Stimulated activated naive B cell treated with anti-CD40 and anti-IgM and Interleukin-4, amounts not matched to agents 10 μg/mL and 1 μg/mL and 100 μg/mL, for 72 hours (primary cell): ENCODE data around the gene ADGRD1.

Experiments
- ATAC-seq, 2 donors: fragments of 150-1000 bp; cut with Tn5 transposase; replicated peaks; 2 replicates each; pipeline ENCODE4 v1.10.0; 2021; ENCODE audit warnings: moderate library complexity in 1 of 2
- DNase-seq: peaks from one replicate; pipeline ENCODE4 v3.0.0; 2021
- H3K27ac Mint-ChIP-seq: one replicate; pipeline ENCODE4 v1.8.0; 2022; ENCODE audit warnings: mild to moderate bottlenecking, mixed read lengths
- H3K27me3 Mint-ChIP-seq, 2 donors: one replicate each; pipeline ENCODE4 v1.8.0; 2022; ENCODE audit warnings: mixed read lengths in 2 of 2
- H3K36me3 Mint-ChIP-seq, 2 donors: one replicate each; pipeline ENCODE4 v1.8.0; 2022; ENCODE audit warnings: mixed read lengths in 2 of 2, mild to moderate bottlenecking in 1 of 2
- H3K4me1 Mint-ChIP-seq, 2 donors: one replicate each; pipeline ENCODE4 v1.8.0; 2022; ENCODE audit warnings: mixed read lengths in 2 of 2, mild to moderate bottlenecking in 1 of 2
- H3K4me3 Mint-ChIP-seq, 2 donors: one replicate each; pipeline ENCODE4 v1.8.0; 2022; ENCODE audit warnings: mild to moderate bottlenecking in 2 of 2, mixed read lengths in 2 of 2, moderate library complexity in 1 of 2
- H3K9me3 Mint-ChIP-seq, 2 donors: one replicate each; pipeline ENCODE4 v1.8.0; 2022; ENCODE audit warnings: mixed read lengths in 2 of 2, mild to moderate bottlenecking in 1 of 2

The ADGRD1 gene

DNA sequence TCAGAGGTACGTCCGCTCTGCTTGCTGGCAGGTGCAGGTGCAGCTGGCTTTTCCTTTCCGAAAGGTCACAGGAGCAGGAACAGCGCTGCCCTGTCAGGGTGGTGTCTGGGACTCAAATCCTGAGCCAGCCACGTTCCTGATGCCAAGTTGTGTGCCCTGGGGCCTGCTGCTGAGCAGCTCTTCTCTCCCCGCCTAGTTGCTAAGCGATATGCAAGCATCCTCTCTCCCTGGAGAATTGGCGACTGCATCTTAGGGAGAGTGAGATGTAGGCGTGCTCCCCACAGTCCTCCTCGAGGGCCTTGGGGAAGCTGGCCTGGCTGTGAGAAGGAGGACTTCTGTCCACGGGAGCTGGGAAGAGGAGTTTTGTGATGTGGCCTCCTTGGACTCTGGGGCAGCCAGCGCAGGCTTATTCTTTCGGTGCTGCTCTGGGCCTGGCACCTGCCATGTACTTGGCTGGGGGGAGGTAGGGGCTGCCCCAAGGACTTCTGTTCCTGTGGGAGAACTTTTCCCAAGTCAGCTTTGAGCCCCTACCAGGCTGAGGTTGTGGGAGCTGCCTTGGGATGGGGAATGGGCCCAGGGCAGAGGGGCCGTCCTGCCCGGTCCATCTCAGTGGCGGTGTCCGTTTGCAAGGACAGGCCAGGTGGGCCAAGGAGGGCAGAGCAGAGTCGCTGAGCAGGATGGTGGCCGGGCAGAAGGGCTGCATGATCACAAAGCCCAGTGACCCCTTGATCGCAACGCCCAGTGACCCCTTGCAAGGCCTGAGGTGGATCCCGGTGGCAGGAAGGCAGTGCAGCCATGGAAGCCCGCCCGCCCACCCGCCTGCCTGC is 183.5 kb downstream of the ADGRD1 start:
- DNase-seq (no peak), ATAC-seq (no peak)
- Mint-ChIP-seq H3K27me3 (peaks cover 0 to 11% of the 10 kb centered on the region in 2 donors), H3K36me3 (no peaks in the 10 kb centered on the region), H3K9me3 (no peaks in the 10 kb centered on the region), H3K27ac (no peak overlapping the region), H3K4me3 (no peak overlapping the region), H3K4me1 (peaks cover 0 to 5% of the 10 kb centered on the region in 2 donors)

DNA sequence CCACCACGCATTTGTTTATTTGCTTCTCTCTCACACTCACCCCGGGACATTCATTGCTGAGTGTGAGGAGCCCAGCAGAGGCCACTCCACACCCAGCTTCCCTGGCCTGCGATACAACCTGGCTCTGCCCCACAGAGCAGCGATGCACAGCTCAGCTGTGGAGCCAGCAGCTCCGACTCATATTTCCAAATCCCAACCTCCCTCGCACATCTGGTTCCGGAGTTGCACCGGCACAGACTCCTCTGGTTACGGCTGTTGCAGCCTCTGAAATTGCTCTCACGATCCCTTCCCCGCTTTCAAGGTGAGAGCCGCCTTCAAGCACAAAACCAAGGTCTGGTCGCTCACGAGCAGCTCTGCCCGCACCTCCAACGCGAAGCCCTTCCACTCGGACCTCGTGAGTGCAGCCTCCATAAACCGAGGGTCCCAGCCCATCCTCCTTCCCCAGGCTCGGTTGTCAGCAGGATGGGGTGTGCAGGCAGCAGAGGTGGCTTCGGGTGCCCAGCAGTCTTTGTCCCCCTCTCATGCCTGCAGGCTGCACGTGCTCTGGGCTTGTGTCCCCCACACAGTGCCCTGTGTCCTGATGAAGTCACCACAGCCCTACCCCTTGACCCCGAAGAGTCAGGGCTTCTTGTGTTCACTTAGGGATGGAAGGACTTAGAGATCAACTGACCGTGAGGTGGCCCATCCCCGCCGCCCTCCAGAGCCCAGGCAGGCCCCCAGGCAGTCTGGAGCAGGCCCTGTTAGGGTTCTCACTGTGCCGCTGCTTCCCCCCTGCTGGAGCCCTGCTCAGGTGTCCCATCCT is 184.3 kb downstream of the ADGRD1 start:
- peaks cover 0 to 5% of the 10 kb centered on the region in 2 donors for H3K27me3 Mint-ChIP-seq
- no peaks in the 10 kb centered on the region for H3K9me3 Mint-ChIP-seq
- no peak overlapping the region for H3K27ac Mint-ChIP-seq
- H3K4me3 Mint-ChIP-seq: no peak overlapping the region
- ATAC-seq: no peak
- no peaks in the 10 kb centered on the region for H3K36me3 Mint-ChIP-seq
- peaks cover 1 to 2% of the 10 kb centered on the region in 2 donors for H3K4me1 Mint-ChIP-seq
- no peak for DNase-seq

DNA sequence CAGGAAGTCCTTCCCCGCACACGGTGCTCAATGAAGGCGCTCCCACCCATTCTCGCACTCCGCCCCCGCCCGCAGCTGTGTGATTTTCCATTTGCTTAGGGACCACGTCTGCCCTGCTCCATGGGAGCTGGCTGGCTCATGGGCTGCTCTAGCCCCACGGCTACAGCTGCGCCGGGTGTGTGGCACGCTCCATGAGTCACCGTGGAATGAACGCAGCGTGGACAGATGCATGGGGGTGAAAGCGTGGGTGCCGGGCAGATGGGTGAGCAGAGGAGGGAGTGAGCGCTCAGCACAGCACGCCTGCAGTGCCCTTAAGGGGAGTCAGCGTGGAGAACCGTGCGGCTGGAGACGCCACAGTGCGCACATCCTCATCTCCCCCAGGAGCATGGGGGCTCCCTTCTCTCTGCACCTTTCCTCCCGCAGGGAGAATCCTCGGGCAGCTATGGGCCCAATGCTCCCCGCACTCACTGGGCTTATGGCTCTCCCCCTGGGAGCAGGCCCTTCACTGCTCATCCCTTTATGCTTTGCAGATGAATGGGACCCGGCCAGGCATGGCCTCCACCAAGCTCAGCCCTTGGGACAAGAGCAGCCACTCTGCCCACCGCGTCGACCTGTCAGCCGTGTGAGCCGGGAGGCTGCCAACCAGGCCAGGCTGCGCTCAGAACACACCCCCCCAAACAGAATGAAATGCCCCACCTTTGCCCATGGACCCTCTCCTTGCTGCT is 185.1 kb downstream of the ADGRD1 start:
- H3K9me3 Mint-ChIP-seq: no peaks in the 10 kb centered on the region
- H3K36me3 Mint-ChIP-seq: no peaks in the 10 kb centered on the region
- peaks cover 6 to 9% of the 10 kb centered on the region in 2 donors for H3K4me1 Mint-ChIP-seq
- H3K4me3 Mint-ChIP-seq: no peak overlapping the region
- no peak for ATAC-seq
- H3K27me3 Mint-ChIP-seq: no peaks in the 10 kb centered on the region
- no peak for DNase-seq
- H3K27ac Mint-ChIP-seq: no peak overlapping the region

DNA sequence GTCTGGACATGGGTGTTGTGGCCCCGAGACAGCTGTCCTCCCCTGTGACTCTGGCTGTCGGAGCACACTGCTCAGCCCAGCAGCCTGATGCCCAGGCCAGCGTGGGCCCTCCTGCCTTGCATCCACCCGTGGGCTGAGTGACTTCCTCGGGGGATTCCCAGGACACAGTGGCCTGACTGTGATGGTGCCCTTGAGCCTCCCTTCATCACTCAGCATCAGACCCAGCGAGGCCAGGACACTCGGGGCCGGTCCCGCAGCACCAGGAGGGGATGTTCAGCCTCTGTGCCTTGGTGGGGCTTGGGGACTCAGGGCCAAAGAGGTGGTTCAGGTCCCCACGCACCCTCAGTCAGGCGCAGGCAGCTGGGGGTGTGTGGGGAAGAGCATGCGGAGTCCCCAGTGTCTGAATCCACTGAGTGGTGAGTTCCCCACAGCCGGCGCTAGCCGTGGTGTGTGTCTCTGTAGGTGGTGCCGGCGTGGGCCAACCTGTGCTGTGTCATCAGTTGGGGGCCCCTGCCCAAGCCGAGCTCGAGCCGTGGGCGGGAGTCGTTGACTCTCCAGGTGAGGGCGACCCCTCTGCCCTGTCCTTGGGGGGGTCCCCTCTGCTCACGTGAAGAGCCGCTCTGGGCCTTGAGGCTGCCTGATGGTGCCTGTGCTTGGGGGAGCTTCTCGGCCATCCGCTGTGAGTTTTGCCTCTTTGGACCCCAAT is 185.8 kb downstream of the ADGRD1 start:
- no peak for ATAC-seq
- Mint-ChIP-seq H3K4me3 (no peak overlapping the region), H3K27ac (no peak overlapping the region), H3K9me3 (no peaks in the 10 kb centered on the region), H3K4me1 (peaks cover 8 to 9% of the 10 kb centered on the region in 2 donors), H3K27me3 (no peaks in the 10 kb centered on the region), H3K36me3 (no peaks in the 10 kb centered on the region)
- DNase-seq: no peak

DNA sequence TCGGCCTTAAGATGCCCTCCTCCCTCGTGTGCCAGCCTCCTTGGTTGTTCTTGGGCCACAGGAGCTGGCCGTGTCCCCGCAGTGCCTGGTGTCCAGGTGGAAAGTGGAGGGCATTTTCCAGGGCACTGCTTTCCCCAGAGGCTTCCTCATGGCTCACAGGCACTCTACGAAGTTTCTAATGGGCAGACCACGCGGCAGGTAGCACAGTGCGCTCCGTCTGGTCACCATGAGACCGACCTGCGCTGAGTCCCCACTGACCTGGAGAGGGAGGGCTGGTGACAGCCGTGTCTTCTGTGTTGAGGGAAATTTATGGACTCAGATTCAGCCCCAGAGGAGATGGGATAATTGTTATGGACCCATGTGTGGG is 186.3 kb downstream of the ADGRD1 start:
- DNase-seq (no peak), ATAC-seq (no peak)
- no peak overlapping the region for H3K27ac Mint-ChIP-seq
- H3K36me3 Mint-ChIP-seq: no peaks in the 10 kb centered on the region
- no peaks in the 10 kb centered on the region for H3K27me3 Mint-ChIP-seq
- no peaks in the 10 kb centered on the region for H3K9me3 Mint-ChIP-seq
- peaks cover 8 to 9% of the 10 kb centered on the region in 2 donors for H3K4me1 Mint-ChIP-seq
- H3K4me3 Mint-ChIP-seq: no peak overlapping the region

DNA sequence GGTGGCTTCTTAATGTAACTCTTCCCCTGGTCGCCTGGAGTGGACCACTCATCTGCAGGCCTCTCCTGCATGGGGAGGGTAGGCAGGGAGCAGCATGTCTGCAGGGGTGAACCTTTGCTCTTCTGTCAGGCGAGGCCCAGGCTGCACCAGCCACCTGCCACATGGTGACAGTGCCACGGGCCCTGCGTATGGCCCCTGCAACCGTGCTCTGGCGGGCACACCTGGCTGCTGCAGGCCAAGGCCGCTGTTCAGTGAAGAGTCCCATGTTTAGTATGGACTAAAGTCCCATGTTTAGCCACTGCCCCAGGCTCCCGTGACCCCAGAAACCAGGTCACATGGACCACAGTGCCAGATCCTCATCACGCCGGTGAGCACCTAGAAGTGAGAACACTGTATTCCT is 187.0 kb downstream of the ADGRD1 start:
- Mint-ChIP-seq H3K4me3 (no peak overlapping the region), H3K36me3 (no peaks in the 10 kb centered on the region), H3K9me3 (no peaks in the 10 kb centered on the region), H3K27ac (no peak overlapping the region), H3K4me1 (peaks cover 8 to 9% of the 10 kb centered on the region in 2 donors), H3K27me3 (no peaks in the 10 kb centered on the region)
- DNase-seq (no peak), ATAC-seq (no peak)

DNA sequence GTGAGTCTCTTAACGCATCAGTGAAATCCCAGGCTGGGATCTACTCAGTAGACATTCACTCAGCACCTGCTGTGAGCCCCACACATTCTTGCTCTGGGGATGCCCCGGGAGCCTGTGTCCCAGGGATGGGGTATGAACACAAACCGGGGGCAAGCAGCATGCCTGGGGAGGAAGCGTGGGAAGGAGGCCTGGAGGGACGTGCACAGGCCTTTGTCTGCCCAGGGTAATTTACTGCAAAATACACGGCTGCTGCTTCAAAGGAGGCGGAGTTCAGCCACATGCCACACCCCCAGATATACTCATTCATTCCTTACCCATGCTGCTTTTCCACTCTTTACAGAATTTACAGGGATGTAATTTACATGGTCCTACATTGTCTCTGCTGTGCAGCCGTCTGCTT is 187.8 kb downstream of the ADGRD1 start:
- no peaks in the 10 kb centered on the region for H3K9me3 Mint-ChIP-seq
- H3K4me1 Mint-ChIP-seq: peaks cover 8 to 9% of the 10 kb centered on the region in 2 donors
- H3K36me3 Mint-ChIP-seq: no peaks in the 10 kb centered on the region
- H3K27ac Mint-ChIP-seq: no peak overlapping the region
- ATAC-seq (no peak), DNase-seq (no peak)
- H3K27me3 Mint-ChIP-seq: no peaks in the 10 kb centered on the region
- no peak overlapping the region for H3K4me3 Mint-ChIP-seq

DNA sequence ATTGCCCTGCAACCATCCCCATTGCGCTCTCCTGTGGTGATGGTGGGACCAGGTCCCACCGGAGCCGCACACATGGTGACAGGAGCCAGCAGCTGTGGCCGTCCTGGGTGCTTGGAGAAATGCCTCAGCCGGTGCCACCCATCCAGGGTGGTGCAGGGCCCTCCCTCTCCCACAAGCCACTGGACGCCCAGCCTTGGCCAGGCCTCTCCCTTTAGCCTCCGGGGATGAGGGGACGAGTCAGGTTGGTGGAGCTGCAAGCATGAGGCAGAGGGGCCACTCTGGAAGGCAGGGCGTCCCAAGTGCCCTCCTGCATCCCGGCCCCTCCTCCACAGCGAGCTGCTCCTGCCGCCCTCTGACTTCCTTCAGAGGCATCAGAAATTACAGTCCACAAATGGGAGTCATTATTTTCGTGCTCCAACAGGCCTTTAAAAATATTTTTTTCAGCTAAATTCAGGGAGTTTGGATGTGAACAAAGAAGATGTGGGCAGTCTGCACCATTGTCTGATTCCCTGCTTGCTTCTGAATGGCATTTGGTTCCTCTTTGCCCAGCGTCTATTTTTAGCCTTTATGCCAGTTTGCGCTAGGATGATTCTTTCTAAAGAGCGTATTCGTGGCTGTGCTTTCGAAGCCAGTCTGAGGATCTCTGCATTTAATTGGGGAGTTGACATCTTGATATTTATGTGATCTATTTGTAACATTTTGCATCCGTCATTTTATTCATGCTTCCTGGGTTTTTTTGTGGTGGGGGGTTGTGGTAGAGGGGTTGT is 189.4 kb downstream of the ADGRD1 start:
- ATAC-seq (no peak), DNase-seq (no peak)
- peaks cover 9% of the 10 kb centered on the region in 2 donors for H3K4me1 Mint-ChIP-seq
- no peaks in the 10 kb centered on the region for H3K36me3 Mint-ChIP-seq
- no peaks in the 10 kb centered on the region for H3K27me3 Mint-ChIP-seq
- H3K27ac Mint-ChIP-seq: peak overlapping the region; percentile 56
- no peak overlapping the region for H3K4me3 Mint-ChIP-seq
- H3K9me3 Mint-ChIP-seq: no peaks in the 10 kb centered on the region

DNA sequence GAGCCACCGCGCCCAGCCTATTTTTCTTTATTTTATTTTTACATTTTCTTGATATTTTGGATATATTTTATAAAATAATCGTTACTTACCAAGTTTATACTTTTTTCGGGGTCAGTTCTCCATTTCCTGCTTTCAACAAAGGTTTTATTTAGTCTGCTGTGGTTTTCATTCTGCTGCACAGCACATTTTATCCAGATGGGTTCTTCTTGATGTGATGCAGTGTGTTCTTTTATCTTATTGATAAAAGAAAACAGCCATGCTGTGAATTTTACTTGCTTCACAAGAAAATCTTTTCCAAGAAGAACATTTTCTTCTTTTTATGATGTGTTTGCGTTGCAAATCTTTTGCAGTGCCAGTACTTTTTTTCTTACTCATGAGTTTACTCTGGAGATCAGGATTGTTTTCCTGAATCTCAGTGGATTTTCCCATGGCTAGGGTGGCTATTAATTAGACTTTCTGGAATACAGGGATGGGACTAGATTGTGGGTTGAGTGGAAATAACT is 192.5 kb downstream of the ADGRD1 start:
- H3K27ac Mint-ChIP-seq: no peak overlapping the region
- H3K36me3 Mint-ChIP-seq: no peaks in the 10 kb centered on the region
- no peak overlapping the region for H3K4me3 Mint-ChIP-seq
- H3K9me3 Mint-ChIP-seq: peaks cover 6 to 8% of the 10 kb centered on the region in 2 donors
- no peaks in the 10 kb centered on the region for H3K27me3 Mint-ChIP-seq
- peaks cover 7 to 9% of the 10 kb centered on the region in 2 donors for H3K4me1 Mint-ChIP-seq
- DNase-seq (no peak), ATAC-seq (no peak)

DNA sequence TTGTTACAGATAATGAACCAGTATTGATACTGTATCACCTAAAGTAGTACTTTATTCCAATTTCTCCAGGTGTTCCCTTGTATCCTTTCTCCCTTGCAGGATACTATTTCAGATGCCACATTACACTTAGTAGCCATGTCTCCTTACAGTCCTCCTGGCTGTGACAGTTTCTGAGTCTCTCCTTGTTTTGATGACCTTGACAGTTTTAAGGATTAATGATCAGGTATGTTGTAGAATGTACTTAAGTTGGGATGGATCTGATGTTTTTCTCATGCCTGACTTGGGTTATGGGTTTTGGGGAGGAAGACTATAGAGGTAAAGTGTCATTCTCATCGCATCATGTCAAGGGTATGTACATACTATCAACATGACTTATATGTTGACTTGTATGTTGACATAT is 193.6 kb downstream of the ADGRD1 start:
- H3K4me3 Mint-ChIP-seq: no peak overlapping the region
- H3K27ac Mint-ChIP-seq: no peak overlapping the region
- peaks cover 7 to 9% of the 10 kb centered on the region in 2 donors for H3K4me1 Mint-ChIP-seq
- DNase-seq (no peak), ATAC-seq (no peak)
- no peaks in the 10 kb centered on the region for H3K36me3 Mint-ChIP-seq
- peaks cover 8 to 11% of the 10 kb centered on the region in 2 donors for H3K9me3 Mint-ChIP-seq
- H3K27me3 Mint-ChIP-seq: no peaks in the 10 kb centered on the region

DNA sequence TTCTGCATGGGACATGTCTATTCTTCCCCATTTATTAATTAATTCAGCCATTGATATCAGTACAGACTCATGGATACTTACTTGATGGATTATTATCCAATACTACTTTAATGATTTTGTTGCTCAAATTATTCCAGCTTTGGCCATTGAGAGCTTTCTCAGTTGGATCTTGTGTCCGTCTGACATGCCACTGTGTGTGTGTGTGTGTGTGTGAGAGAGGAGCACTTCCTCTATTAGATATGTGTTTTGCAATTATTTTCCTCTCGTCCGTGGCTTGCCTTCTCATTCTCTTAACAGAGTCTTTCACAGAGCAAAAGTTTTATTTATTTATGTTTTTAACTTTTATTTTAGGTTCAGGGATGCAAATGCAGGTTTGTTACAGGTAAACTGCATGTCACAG is 194.2 kb downstream of the ADGRD1 start:
- H3K4me3 Mint-ChIP-seq: no peak overlapping the region
- ATAC-seq (no peak), DNase-seq (no peak)
- H3K27ac Mint-ChIP-seq: no peak overlapping the region
- no peaks in the 10 kb centered on the region for H3K36me3 Mint-ChIP-seq
- H3K27me3 Mint-ChIP-seq: no peaks in the 10 kb centered on the region
- peaks cover 8 to 11% of the 10 kb centered on the region in 2 donors for H3K9me3 Mint-ChIP-seq
- H3K4me1 Mint-ChIP-seq: peaks cover 7 to 9% of the 10 kb centered on the region in 2 donors

DNA sequence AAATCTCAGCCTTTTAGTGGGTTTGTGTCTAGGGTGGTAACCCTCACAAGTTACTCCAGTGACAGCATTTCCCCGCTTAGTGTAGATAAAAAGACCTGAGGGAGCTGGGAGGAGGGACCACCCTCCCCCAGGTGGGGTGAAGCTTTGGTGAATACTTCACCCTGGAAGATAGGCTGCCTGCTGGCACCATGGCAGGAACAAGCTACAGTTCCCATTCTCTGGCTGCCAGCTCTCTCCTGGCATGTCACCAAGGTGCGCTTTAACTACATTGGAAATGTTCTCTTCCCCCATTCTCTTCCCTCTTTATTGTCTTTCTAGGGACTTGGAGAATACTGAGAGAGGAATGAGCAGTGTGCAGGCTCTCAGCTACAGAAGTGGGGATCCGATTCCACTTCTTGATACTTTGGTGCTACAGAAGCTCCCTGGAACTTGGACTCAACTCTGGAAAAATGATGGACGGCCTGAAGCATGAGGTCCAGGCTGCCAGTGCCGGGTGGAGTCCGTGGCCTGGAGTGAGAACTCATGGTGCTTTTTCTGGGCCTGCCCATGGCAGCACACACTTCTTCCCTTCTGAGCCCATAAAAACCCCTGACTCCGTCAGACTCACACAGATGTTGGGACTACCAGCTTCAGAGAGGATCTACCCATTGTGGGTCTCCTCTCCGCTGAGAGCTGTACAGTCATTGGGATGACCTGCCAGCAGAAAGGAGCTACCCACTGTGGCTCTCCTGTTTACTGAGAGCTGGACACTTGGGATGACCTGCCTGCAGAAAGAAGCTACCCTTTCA is 198.0 kb downstream of the ADGRD1 start:
- no peaks in the 10 kb centered on the region for H3K36me3 Mint-ChIP-seq
- no peak overlapping the region for H3K4me3 Mint-ChIP-seq
- peaks cover 0 to 1% of the 10 kb centered on the region in 2 donors for H3K4me1 Mint-ChIP-seq
- ATAC-seq (no peak), DNase-seq (no peak)
- H3K27ac Mint-ChIP-seq: no peak overlapping the region
- peaks cover 0 to 7% of the 10 kb centered on the region in 2 donors for H3K27me3 Mint-ChIP-seq
- peaks cover 8 to 11% of the 10 kb centered on the region in 2 donors for H3K9me3 Mint-ChIP-seq

DNA sequence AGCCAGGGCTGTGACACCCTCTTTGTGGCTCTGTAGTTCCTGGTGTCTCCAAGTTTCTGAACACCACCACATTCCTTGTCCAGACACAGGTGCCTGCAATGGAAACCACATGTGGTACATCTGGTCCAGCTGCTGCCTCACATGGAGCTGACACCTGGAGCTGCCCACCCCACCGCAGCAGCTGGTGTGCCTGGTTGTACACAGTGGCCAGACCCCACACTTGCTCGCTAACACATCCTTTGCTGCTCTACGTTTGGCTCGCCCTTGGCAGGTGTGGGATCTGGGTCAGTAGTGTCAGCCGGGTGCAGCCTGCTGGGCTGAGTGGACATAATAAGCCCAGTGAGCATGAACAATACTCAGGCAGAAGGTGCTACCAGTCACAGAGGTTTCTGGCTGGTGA is 198.9 kb downstream of the ADGRD1 start:
- peaks cover 0 to 1% of the 10 kb centered on the region in 2 donors for H3K4me1 Mint-ChIP-seq

More for the DNA sequence above, 198.9 kb downstream of the ADGRD1 start:
- H3K27ac Mint-ChIP-seq: no peak overlapping the region
- H3K36me3 Mint-ChIP-seq: no peaks in the 10 kb centered on the region
- ATAC-seq (no peak), DNase-seq (no peak)
- H3K9me3 Mint-ChIP-seq: peaks cover 8 to 11% of the 10 kb centered on the region in 2 donors
- no peak overlapping the region for H3K4me3 Mint-ChIP-seq
- H3K27me3 Mint-ChIP-seq: peaks cover 0 to 7% of the 10 kb centered on the region in 2 donors
